HG03097 (cell line): ENCODE data around the gene TFPI.
"Not testable (repeated sequence)": the region's sequence is repeated elsewhere in the genome, so short reads cannot be mapped to it uniquely, and the experiment has no call there.

Experiments used
- ATAC-seq: cut with Tn5 transposase; IDR thresholded peaks from one replicate; pipeline ENCODE4 v1.9.1; 2021; ENCODE audit not compliant: unreplicated experiment, low FRiP score

Gene TFPI

DNA sequence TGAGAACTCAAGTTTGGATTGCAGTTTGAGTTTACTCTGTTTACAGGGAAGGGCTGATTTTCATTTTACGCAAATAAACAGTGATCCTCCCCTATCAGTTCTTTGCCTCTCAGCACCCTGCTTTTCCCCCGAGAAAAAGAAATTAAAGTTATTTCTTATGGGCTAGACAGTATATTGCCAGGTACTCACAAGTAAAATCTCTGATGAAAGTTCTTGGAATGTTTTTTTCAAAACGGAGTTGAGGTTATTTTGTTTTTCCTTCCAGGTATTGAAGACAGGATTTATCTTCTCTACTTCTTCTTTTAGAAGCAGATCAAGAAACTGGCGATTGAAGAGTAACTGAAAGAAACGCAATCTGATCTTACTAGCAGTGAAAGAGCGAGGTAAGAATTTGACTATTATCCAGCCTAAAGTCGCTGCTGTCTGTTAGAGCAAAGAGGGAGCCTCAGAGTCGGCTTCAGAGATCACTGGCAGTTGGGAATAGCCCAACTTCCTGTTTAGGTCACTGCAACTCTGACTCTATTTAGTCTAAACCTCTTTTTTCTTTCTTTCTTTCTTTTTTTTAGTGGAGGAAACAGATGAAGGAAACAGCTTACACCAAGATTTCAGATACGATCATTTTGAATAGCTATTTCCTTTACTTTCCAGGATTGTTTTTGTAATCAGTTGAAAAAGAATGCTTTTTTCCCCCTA is at the start of gene TFPI:
Gene TFPI (minus strand): TSS at position 425 of the 693 bp plus-strand sequence. CDS start 50,667 bp downstream, outside the sequence.
- ATAC-seq = no peak

DNA sequence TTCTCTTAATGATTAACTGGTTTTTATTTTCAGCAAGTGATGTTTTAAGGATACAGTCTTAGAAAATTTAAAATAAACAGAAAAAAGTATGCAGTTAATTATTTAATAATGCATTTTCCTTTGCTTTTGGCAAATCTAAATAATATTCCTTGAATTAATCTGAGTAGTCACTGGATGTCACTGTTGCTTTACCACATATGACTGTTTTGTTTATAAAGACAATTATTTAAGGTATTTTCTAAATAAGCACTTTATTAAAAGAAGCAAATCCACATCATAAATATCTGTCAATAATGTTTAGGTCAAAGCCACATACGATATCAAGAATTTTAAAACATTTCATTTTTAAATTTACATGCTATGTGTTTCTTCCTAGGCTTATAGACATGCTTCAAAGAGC is 40.6 kb upstream of the TFPI start:
- no peak for ATAC-seq

DNA sequence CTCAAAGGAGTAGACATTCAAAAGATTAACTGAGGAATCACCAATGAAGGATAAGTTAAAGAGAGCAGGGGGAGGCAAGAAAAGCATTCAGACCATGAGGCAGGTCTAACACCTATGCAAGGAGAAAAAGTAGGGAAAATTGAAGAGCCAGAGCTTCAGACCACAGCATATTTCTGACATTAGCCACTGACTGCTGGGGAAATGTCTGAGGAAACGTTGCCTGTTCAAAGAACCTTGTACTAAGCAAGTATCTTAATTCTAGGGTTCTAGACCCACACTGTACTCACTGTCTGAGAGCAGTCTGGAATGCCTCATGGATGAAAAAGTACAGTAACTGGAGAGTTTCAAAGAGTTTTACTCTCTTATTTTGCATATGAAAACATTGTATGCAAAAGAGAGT is 39.5 kb upstream of the TFPI start:
- no peak for ATAC-seq

DNA sequence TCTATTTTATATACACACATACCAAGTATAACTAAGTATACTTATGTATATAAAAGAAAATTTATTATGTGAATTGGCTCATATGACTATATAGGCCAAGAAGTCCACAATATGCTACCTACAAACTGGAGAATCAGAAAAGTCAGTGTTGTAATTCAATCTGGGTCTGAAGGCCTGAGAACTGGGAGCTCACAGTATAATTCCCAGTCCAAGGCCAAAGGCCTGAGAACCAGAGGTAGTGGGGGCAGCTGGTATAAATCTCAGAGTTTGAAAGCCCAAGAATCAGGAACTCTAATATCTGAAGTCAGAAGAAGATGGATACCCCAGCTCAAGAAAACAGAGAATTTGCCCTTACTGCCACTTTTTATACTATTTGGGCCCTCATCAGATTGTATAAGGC is 38.9 kb upstream of the TFPI start:
- ATAC-seq = no peak

DNA sequence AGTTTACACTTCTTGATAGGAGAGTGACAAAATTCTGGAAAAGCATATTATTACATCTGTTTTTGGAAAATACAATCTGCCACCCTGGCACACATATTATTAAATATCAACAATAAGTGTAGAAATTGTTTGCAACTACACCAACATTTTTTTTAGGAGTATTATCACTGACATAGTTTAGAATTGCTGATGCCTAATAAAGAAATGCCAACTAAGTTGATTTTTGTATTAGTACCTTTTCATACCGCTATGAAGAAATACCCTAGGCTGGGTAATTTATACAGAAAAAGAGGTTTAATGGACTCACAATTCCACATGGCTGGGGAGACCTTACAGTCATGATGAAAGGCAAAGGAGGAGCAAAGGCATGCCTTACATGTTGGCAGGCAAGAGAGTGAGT is 35.9 kb upstream of the TFPI start:
- ATAC-seq = no peak

DNA sequence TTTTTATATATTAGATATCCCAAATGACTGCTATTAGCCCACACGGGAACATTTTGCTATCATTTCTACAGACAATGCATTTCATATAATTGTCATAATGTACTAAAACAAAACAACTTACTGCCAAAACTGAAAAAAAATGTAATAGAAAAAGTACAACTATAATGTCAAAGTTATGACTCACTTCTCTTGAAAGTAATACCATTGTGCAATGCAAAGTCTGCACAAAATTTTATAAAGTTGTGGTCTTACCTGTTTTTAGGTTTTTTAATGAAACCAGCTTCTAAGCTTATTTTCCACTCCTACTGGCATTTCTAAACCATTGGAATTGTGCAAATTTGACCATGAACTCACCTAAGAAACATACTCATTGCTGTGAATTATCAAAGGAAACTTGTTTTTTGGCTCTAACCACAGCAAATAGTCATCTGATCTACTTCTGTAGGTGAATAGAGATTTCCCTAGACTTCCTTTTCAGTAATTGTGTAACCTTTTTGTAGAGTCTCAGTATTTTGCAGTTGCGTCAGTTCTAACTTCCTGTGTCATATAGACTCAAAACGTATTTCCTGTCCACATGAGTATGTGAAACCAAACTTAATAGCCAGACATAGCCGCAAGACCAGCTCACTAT is 31.9 kb upstream of the TFPI start:
- peak; percentile 79 for ATAC-seq

DNA sequence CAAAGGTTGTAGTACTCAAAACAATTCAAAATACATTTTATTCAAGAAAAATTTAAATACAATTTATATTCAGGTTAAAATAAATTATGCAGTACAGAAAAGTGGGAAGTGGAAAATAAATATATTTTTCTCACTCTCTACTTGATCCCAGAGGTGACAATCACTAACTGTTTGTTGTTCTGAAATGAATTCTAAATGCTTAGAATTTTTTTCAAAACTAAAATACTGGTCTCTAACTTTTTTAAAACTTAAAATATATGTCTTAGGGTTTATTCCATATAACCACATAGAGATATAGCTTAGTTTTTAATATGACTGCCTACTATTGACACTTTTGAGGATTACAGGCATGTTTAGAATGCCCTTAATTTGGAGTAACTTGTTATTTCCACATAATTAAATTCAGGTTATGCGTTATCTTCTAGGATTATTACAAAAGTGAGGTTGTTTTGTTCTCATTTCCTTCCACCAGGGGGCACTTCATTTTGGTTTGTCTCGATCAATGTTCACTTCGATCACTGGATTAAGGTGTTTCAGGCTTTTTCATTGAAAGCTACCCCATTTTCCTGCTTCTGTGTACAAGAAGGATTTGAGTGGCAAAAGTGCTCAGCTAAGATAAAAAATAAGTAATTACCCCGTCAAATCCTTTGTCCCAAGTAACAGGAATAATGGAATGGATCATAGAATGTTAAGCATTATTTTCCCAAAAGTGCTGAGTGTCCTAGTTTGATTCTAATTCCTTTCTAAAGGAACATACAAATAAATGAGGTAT is 27.1 kb upstream of the TFPI start:
- peak; percentile 69 for ATAC-seq

DNA sequence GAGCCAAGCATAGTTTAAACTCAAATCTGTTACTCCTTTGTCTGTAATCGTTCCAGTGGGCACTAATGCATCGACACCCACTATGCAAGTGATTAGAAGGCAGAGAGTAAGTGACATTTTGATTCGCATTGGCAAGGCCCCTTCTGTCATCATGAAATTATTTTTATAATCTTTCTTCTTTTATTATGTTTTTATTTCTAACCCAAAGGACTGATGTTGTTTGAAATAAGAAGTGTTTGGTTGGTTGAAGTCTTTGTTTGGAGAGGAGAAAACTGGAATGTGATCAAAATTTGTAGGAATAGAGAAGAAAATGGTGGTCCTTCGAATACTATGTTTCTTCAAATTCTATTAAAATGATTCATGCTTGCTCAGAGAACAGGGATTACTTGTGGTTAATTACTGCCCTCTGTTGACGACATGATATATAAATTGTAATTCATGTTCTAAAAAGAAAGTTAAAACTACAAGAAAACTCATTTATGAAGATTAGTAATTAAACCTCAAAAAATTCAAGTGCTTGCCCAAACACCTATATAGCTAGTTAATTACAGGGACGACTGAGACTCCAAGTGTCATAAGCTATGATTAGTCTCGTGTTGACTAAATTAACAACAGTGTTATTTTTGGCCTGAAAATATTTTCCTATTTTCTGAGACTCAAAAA is 26.4 kb upstream of the TFPI start:
- ATAC-seq = no peak

DNA sequence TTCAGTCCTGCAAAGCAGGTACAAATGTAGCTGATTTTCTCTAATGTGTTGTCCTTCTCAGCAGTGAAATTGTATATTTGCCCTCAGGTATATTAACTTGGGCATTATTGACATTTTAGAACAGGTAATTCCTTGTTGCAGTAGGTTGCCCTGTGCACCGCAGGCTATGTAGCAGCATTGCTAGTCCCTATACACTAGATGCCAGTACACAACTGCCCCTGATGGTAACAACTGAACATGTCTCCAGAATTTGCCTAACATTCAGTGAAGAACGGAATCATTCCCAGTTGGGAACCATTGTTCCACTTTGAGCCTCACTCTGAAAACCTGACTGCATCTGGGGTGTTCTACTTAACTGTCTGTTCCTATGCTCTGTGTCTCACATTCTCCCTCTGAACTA is 23.1 kb upstream of the TFPI start:
- no peak for ATAC-seq

DNA sequence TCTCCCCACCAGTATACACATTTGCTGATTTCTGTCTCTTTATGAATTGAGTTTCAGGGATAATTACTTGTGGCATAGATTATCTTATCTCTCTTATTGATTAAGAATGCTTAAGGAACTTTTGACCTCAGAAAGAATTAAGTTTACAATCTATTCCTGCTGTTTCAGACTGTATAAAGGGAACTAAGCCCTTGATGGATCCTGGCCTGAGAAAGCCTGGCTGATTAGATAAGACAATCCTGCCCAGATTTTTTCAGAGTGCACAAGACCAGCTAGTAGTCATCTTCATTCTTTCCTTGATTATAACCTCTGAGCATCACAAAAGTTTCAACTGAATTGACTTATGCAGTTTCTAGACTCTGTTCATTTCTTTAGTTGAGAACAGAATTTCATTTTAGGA is 22.7 kb upstream of the TFPI start:
- no peak for ATAC-seq

DNA sequence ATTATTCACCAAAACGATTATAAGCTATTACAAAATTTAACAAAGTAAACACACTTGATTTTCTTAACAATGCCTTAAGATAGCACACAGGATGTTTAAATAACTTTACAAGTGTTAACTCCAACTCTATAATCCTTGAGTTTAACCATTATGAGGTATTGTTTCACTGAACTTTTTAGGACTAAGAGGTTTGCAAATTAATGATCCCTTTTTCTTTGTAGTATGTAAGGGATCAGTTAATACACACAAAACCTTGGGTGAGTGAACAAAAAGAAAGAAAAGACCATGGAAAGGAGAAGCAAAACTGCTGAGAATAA is 21.5 kb upstream of the TFPI start:
- no peak for ATAC-seq

DNA sequence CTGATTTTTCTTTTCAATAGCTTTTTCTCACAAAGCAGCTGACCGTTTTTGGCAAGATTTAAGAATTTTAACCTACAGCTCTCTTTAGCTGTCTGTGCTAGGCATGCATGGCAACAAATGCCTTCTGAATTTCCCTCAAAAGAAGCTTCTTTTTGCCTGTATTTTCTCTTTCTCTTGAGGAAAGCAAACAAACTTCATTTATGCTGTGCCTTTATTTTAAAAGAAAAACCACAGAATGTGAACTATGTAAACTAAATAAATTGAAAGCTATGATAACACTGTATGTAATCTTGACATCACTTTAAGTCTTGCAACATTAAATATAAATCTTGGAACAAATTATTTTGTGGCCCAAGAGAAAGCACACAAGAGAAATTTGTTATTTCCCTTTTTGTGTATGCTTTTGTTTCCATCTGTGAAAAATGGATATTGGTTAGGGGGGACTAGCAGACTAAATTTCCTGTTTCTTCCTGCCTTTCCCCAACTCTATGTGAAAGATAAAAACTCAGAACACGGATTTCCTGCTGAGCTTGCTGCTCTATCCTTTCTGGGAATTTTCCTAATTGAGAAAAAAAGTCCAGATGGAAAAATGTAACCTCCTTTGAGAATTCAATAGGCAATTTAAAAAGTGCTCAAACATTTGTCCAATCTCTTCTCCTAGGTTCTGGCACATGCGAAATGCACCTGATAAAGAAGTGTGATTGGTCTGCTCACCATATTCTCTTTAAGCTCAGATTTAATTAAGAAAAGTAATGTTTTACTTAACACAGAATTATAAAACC is 20.9 kb upstream of the TFPI start:
- no peak for ATAC-seq

DNA sequence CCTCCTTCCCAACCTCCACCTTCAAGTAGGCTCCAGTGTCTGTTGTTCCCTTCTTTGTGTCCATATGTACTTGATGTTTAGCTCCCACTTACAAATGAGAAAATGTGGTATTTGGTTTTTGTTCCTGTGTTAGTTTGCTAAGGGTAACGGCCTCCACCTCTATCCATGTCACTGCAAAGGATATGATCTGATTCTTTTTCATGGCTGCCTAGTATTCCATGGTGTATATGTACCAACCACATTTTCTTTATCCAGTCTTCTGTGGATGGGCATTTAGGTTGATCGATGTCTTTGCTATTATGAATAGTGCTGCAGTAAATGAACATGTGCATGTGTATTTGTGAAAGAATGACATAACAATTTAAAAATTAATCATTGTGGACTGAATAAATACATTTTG is 19.5 kb upstream of the TFPI start:
- no peak for ATAC-seq

DNA sequence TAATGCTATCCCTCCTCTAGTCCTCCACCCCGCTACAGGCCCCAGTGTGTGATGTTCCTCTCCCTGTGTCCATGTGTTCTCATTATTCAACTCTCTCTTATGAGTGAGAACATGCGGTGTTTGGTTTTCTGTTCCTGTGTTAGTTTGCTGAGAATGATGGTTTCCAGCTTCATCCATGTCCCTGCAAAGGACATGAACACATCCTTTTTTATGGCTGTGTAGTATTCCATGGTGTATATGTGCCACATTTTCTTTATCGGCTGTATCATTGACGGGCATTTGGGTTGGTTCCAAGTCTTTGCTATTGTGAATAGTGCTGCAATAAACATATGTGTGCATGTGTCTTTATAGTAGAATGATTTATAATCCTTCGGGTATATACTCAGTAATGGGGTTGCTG is 17.8 kb upstream of the TFPI start:
- ATAC-seq = not testable (repeated sequence)

DNA sequence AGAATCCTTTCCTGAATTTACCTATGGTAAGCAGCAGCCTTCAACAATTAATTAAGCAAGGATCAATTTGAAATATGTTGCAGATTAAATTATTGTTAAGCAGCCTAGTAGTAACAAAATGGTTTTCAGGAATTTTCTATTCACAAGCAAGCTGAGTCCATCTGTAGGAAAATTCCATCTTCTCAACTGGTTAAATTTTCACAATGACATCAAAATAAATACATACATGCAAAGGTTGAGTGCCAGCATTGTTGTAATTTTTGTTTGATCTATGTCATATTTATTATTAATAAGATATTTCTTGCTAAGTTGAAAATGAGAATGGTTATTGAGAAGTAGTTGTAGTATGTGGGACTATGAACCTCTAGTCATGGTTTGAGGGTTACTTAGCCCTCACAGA is 15.3 kb upstream of the TFPI start:
- no peak for ATAC-seq

DNA sequence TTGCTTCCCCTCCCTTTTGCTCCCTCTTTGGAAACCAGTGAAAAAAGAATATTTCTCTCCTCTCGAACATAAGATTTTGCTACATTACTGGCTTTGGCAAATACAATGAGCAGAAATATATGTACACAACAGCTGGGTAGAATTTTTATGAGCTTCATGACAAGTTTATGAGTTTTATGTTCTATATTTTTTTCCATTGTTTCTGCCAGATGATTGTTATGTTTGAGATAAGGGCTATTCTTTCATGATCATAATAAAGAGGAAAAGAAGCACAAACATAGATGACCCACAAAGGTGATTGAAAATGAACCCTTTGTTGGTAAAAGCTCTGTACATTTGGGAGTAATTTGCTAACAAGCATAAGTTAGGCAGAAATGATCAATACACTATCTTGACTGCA is 14.8 kb upstream of the TFPI start:
- ATAC-seq = no peak

DNA sequence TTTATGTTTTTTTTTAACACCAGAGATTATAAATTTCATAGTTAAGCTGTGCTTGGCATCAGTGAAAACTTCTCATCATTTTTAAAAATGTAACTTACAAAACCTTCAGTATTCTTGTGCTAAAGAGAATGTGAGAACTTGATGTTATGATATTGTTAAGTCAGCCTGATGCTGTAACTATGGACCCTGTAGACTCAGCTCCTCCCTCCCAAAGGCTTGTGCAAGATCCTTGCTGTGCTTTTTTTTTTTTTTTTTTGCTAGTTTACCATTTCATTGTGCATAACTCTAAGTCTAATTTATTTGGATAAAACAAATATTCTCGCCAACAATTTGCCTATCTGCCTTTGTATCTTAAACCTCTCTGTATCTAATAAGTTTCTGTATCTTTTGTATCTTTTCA is 12.9 kb upstream of the TFPI start:
- ATAC-seq = no peak

DNA sequence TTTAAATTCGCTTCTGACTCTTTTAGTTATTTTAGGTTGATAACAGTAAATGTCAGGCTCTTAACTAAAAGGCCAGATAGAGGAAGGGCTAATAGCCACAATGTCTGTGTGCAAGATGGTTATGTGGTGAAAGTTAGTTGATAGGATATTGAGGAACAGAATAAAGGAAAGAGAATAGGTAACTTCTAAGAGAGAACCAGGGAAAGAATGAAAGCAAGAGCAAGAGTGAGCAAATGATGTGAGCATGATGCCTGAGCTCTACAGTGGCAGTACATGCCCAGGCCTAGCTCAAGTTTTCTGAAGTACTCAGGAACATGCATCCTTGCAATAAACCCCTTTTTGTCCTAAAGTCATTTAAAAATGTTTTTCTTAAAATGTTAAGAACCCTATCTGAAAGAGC is 12.5 kb upstream of the TFPI start:
- no peak for ATAC-seq

DNA sequence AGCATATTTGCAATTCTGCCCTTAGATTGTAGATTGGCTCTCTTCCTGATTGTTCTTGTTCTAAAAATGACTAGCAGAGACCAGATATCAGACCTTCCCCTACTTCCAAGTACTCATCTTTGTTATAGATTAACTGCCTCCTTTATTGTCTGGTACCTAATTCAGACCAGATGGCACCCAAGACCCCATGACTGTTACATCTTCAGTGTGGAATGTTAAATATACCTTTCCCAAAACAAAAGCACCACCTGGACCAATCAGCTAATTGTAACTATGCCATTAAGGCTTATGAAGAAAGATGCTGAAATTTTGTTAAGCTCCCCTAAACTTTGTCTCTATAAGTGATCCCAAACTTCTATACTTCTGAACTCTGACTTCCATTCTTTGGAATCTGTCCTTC is 12.0 kb upstream of the TFPI start:
- no peak for ATAC-seq

DNA sequence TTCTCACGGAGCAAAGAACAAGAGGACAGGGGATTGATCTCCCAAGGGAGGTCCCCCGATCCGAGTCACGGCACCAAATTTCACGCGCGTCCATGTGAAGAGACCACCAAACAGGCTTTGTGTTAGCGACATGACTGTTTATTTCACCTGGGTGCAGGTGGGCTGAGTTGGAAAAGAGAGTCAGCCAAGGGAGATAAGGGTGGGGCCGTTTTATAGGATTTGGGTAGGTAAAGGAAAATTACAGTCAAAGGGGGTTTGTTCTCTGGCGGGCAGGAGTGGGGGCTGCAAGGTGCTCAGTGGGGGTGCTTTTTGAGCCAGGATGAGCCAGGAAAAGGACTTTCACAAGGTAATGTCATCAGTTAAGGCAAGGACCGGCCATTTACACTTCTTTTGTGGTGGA is 11.4 kb upstream of the TFPI start:
- ATAC-seq = not testable (repeated sequence)

DNA sequence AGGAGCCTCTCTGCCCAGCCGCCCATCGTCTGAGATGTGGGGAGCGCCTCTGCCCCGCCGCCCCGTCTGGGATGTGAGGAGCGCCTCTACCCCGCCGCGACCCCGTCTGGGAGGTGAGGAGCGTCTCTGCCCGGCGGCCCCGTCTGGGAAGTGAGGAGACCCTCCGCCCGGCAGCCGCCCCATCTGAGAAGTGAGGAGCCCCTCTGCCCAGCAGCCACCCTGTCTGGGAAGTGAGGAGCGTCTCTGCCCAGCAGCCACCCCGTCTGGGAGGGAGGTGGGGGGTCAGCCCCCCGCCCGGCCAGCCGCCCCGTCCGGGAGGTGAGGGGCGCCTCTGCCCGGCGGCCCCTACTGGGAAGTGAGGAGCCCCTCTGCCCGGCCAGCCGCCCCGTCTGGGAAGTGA is 2.3 kb upstream of the TFPI start:
- not testable (repeated sequence) for ATAC-seq
